Measurements from ENCODE around the gene SRGAP2C.
"Not testable (repeated sequence)": the region's sequence is repeated elsewhere in the genome, so short reads cannot be mapped to it uniquely, and the experiment has no call there.

DNA sequence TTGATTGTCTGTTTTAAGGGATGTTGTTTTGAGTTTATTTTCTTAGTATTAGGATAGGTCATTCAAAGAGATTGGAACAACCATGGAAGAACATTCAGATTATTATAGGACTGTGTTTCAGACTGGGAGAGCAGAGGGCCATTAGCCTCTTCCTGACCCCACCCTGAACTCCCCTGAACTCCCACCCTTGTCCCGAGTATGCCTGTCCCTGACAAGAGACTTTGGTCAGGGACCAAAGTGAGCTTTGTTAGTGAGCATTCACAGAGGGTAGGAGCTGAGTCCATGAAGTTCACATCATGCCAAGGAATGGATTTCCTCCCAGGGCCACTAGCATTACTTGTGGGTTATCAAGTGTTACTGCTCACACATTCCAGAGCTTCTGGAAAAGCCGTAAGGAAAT, 172.0 kb downstream of the SRGAP2C start:
- TF ChIP-seq, protein P1, sequence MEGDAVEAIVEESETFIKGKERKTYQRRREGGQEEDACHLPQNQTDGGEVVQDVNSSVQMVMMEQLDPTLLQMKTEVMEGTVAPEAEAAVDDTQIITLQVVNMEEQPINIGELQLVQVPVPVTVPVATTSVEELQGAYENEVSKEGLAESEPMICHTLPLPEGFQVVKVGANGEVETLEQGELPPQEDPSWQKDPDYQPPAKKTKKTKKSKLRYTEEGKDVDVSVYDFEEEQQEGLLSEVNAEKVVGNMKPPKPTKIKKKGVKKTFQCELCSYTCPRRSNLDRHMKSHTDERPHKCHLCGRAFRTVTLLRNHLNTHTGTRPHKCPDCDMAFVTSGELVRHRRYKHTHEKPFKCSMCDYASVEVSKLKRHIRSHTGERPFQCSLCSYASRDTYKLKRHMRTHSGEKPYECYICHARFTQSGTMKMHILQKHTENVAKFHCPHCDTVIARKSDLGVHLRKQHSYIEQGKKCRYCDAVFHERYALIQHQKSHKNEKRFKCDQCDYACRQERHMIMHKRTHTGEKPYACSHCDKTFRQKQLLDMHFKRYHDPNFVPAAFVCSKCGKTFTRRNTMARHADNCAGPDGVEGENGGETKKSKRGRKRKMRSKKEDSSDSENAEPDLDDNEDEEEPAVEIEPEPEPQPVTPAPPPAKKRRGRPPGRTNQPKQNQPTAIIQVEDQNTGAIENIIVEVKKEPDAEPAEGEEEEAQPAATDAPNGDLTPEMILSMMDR (CRISPR knock-in tag; IDR thresholded peaks at IDR 0.05), result not testable (repeated sequence)
- TF ChIP-seq, protein P2, sequence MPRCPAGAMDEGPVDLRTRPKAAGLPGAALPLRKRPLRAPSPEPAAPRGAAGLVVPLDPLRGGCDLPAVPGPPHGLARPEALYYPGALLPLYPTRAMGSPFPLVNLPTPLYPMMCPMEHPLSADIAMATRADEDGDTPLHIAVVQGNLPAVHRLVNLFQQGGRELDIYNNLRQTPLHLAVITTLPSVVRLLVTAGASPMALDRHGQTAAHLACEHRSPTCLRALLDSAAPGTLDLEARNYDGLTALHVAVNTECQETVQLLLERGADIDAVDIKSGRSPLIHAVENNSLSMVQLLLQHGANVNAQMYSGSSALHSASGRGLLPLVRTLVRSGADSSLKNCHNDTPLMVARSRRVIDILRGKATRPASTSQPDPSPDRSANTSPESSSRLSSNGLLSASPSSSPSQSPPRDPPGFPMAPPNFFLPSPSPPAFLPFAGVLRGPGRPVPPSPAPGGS (CRISPR knock-in tag; IDR thresholded peaks at IDR 0.05), result not testable (repeated sequence)
- TF ChIP-seq, protein P3, sequence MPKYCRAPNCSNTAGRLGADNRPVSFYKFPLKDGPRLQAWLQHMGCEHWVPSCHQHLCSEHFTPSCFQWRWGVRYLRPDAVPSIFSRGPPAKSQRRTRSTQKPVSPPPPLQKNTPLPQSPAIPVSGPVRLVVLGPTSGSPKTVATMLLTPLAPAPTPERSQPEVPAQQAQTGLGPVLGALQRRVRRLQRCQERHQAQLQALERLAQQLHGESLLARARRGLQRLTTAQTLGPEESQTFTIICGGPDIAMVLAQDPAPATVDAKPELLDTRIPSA (CRISPR knock-in tag; IDR thresholded peaks at IDR 0.05; ENCODE audit: borderline replicate concordance), result not testable (repeated sequence)
- TF ChIP-seq ZFP41 (CRISPR knock-in tag; IDR thresholded peaks at IDR 0.05; ENCODE audit: borderline replicate concordance); NR2C2 (CRISPR knock-in tag; IDR thresholded peaks at IDR 0.05; ENCODE audit: borderline replicate concordance); PHF8 (CRISPR knock-in tag; IDR thresholded peaks at IDR 0.05); POLR2AphosphoS5 (IDR thresholded peaks at IDR 0.05; ENCODE audit: low read depth, low read length): not testable (repeated sequence)
- TF ChIP-seq, protein P4, sequence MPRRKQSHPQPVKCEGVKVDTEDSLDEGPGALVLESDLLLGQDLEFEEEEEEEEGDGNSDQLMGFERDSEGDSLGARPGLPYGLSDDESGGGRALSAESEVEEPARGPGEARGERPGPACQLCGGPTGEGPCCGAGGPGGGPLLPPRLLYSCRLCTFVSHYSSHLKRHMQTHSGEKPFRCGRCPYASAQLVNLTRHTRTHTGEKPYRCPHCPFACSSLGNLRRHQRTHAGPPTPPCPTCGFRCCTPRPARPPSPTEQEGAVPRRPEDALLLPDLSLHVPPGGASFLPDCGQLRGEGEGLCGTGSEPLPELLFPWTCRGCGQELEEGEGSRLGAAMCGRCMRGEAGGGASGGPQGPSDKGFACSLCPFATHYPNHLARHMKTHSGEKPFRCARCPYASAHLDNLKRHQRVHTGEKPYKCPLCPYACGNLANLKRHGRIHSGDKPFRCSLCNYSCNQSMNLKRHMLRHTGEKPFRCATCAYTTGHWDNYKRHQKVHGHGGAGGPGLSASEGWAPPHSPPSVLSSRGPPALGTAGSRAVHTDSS (CRISPR knock-in tag; conservative IDR thresholded peaks at IDR 0.05), result not testable (repeated sequence)
